SU-DHL-6 (cell line): ENCODE data around the gene PLEKHA6.

Experiments
- EZH2phosphoT487 ChIP-seq: fragments of 200-600 bp; sonication (generic), shearing (Covaris generic); conservative IDR thresholded peaks from 2 replicates; pipeline ENCODE4 v1.6.1; 2018; ENCODE audit warnings: mild to moderate bottlenecking, antibody characterized with exemption, low read length, moderate library complexity, mixed read lengths
- TF ChIP-seq, protein P1 (sequence below): fragments of 200-600 bp; sonication (generic); IDR thresholded peaks from one replicate; pipeline ENCODE4 v1.5.1; 2017; ENCODE audit warnings: antibody characterized with exemption, mild to moderate bottlenecking, low read length, moderate library complexity; ENCODE audit not compliant: insufficient read depth, poor library complexity, severe bottlenecking

DNA sequence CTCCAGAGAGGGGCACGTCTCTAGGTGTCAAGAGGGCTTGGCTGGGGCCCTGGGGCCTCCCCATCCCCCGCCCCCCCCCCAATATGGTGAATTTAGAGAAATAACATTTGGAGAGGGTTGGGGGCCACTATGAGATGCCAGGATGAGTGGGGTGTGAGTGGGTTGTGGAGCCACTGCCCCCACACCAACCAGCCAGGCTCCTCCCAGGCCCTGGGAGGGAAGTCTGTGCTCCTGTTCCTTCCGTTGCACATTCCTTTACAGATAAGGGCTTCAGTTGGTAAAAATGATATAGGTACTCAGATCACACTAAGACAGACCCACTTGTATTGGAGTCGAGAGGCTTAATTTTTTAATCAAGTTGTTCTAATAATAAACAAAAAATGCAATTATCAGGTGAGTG, 585 bp upstream of the PLEKHA6 start:
- TF ChIP-seq, protein P1, sequence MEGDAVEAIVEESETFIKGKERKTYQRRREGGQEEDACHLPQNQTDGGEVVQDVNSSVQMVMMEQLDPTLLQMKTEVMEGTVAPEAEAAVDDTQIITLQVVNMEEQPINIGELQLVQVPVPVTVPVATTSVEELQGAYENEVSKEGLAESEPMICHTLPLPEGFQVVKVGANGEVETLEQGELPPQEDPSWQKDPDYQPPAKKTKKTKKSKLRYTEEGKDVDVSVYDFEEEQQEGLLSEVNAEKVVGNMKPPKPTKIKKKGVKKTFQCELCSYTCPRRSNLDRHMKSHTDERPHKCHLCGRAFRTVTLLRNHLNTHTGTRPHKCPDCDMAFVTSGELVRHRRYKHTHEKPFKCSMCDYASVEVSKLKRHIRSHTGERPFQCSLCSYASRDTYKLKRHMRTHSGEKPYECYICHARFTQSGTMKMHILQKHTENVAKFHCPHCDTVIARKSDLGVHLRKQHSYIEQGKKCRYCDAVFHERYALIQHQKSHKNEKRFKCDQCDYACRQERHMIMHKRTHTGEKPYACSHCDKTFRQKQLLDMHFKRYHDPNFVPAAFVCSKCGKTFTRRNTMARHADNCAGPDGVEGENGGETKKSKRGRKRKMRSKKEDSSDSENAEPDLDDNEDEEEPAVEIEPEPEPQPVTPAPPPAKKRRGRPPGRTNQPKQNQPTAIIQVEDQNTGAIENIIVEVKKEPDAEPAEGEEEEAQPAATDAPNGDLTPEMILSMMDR, result no peak
- TF ChIP-seq EZH2phosphoT487, result no peak
